Stimulated activated naive CD8-positive, alpha-beta T cell treated with anti-CD3 and anti-CD28 coated beads, Interleukin-15, Interleukin-2, amounts not matched to agents 100 U/mL and 50 U/mL, for 24 hours (primary cell): Measurements from ENCODE around the gene ARHGEF4.

Experiments used
- ATAC-seq: fragments of 150-1000 bp; cut with Tn5 transposase; one replicate; pipeline ENCODE4 v1.10.0; 2021
- DNase-seq: peaks from one replicate; pipeline ENCODE4 v3.0.0; 2021

Gene ARHGEF4

GRCh38 chr2:131093006-131093695 is 256.4 kb downstream of the ARHGEF4 start, which contains the start of gene FAM168B:
Gene FAM168B, minus strand, starts transcription at chr2:131093460. Its CDS starts 10,814 bp downstream, at chr2:131082646.
- ATAC-seq, result peak; percentile 87
- peak; percentile 89 for DNase-seq

- DNase-seq, result peak; percentile 29
- ATAC-seq, result peak; percentile 81
These were observed 257.2 kb downstream of the ARHGEF4 start for GRCh38 chr2:131093696-131094462.

- DNase-seq, result no peak
- no peak for ATAC-seq
These were observed 258.0 kb downstream of the ARHGEF4 start for GRCh38 chr2:131094463-131095281.
